ENCODE data around the gene MSGN1.

GRCh38 chr2:17791121-17791816 is 25.0 kb upstream of the MSGN1 start:
- no peak for TF ChIP-seq POLR2A (IDR thresholded peaks at IDR 0.05; ENCODE audit: low read length)
- no peak for TF ChIP-seq GATA1 (IDR thresholded peaks at IDR 0.05; ENCODE audit: low read depth, low read length)

Measured in erythroblast (primary cell).